Kidney (tissue), 14 donors: ENCODE results near the gene SLC9A4. TPM values are rescaled to one million over a fixed set of nuclear protein-coding genes. Genes with fewer than 3 reads are reported as not detected.

Experiments used
- DNase-seq, 5 donors: peaks; one replicate each; pipeline ENCODE4 v3.0.0-alpha.2; 2013 to 2020
- FAIRE-seq: peaks from 2 replicates; lab custom pipeline; 2012; peaks lifted over from hg19 to GRCh38; lab: Jason Lieb, UNC
- H3K27ac ChIP-seq, 2 donors: one replicate each; pipeline ENCODE4 v1.7.0; 2013; ENCODE audit warnings: low read depth in 2 of 2, low read length in 2 of 2, inconsistent platforms in 1 of 2
- H3K27me3 ChIP-seq: one replicate; pipeline ENCODE4 v1.7.1; 2013; ENCODE audit warnings: low read length, inconsistent platforms; ENCODE audit not compliant: control insufficient read depth, insufficient read depth
- H3K36me3 ChIP-seq, 3 donors: one replicate each; pipeline versions ENCODE4 v1.7.0 to v1.7.1; 2013; ENCODE audit warnings: low read length in 3 of 3, control low read depth in 1 of 3, inconsistent platforms in 1 of 3; ENCODE audit not compliant: insufficient read depth in 3 of 3, control insufficient read depth in 2 of 3
- H3K4me1 ChIP-seq, 3 donors: one replicate each; pipeline versions ENCODE4 v1.7.0 to v1.7.1; 2013; ENCODE audit warnings: low read length in 3 of 3, inconsistent platforms in 1 of 3, low read depth in 1 of 3; ENCODE audit not compliant: control insufficient read depth in 2 of 3, insufficient read depth in 2 of 3
- H3K4me3 ChIP-seq, 3 donors: one replicate each; pipeline versions ENCODE4 v1.7.0 to v1.8.1; 2013; ENCODE audit warnings: low read length in 3 of 3, control low read depth in 1 of 3, inconsistent platforms in 1 of 3
- H3K9ac ChIP-seq, 3 donors: one replicate each; pipeline versions ENCODE4 v1.7.0 to v1.7.1; 2013; ENCODE audit warnings: low read length in 3 of 3, control low read depth in 1 of 3, inconsistent platforms in 1 of 3
- H3K9me3 ChIP-seq, 3 donors: one replicate each; pipeline versions ENCODE4 v1.7.0 to v1.7.1; 2013; ENCODE audit warnings: low read length in 3 of 3, control low read depth in 1 of 3, inconsistent platforms in 1 of 3; ENCODE audit not compliant: control insufficient read depth in 2 of 3, insufficient read depth in 1 of 3
- CTCF ChIP-seq: IDR thresholded peaks from 3 replicates; pipeline ENCODE4 v1.5.1; 2012; ENCODE audit warnings: mild to moderate bottlenecking, moderate library complexity, borderline replicate concordance; ENCODE audit not compliant: insufficient read depth; ENCODE audit errors: extremely low read depth
- intact Hi-C: fragments of 100-400 bp; cut with DNase I; formaldehyde crosslinking; loops from one replicate; pipeline ENCODE4 v1.11.1; 2022
- polyA plus RNA-seq: library from polyadenylated mRNA; stranded (reverse); fragments of 350-450 nt; fragmentation: Illumina TruSeq; extraction: RNeasy Lipid Tissue Mini Kit (QIAGEN cat#74804); gene quantifications from one replicate; pipeline ENCODE4 v1.2.3, GENCODE V29; 2014; ENCODE audit warnings: low read depth, low replicate concordance; ENCODE audit not compliant: insufficient read depth
- total RNA-seq: library from RNA; stranded (reverse); fragmentation: NEBNext Ultra II Directional; extraction: Animal tissue kit (Norgen Biotek cat#: 25700); gene quantifications from one replicate; pipeline ENCODE4 v1.2.1, GENCODE V29; 2021
- donor health status: control.
- donor health status: control.
- donor health status: control.
- donor health status: control.
- donor health status: control.
- donor health status: DM: yes; HTN: yes; CAD: no.
- donor health status: Normal renal cell carcinoma (clear cell type).

The SLC9A4 gene
- total and polyA plus RNA-seq, 2 donors from 2014 or later, result 2.8 to 10.3 TPM

GRCh38 chr2:102446936-102447335 is 26.1 kb upstream of the SLC9A4 start:
- H3K27ac ChIP-seq, result no peak overlapping the region
- no peak overlapping the region for H3K4me3 ChIP-seq
- no peaks in the 10 kb centered on the region for H3K27me3 ChIP-seq
- TF ChIP-seq CTCF, result no peak
- no peak for FAIRE-seq
- no peaks in the 10 kb centered on the region for H3K9me3 ChIP-seq
- H3K36me3 ChIP-seq, result no peaks in the 10 kb centered on the region
- H3K4me1 ChIP-seq, result no peaks in the 10 kb centered on the region
- H3K9ac ChIP-seq, result no peak overlapping the region
- intact Hi-C loops, result no loop called here
- DNase-seq, result no peak

GRCh38 chr2:102449370-102449974 is 23.6 kb upstream of the SLC9A4 start:
- Histone ChIP-seq H3K4me3 (no peak overlapping the region), H3K27ac (no peak overlapping the region), H3K27me3 (no peaks in the 10 kb centered on the region), H3K9ac (no peak overlapping the region), H3K36me3 (no peaks in the 10 kb centered on the region), H3K9me3 (no peaks in the 10 kb centered on the region), H3K4me1 (no peaks in the 10 kb centered on the region)
- FAIRE-seq, result peak; percentile 70
- intact Hi-C loops, result no loop called here
- peak in 4 of 5 donors; percentile 38 to 58 (median 46) for DNase-seq
- peak; percentile 66 for TF ChIP-seq CTCF

- Histone ChIP-seq H3K9me3 (peaks cover 0 to 7% (median 2%) of the 10 kb centered on the region in 3 donors), H3K4me1 (no peaks in the 10 kb centered on the region), H3K4me3 (no peak overlapping the region), H3K27me3 (no peaks in the 10 kb centered on the region), H3K9ac (no peak overlapping the region), H3K36me3 (no peaks in the 10 kb centered on the region), H3K27ac (no peak overlapping the region)
- TF ChIP-seq CTCF, result no peak
- FAIRE-seq (no peak), DNase-seq (no peak)
- intact Hi-C loops, result no loop called here
These were observed 21.1 kb upstream of the SLC9A4 start for GRCh38 chr2:102451968-102452367.

GRCh38 chr2:102453501-102453900 is 19.5 kb upstream of the SLC9A4 start:
- Histone ChIP-seq H3K27me3 (no peaks in the 10 kb centered on the region), H3K9me3 (peaks cover 0 to 7% (median 2%) of the 10 kb centered on the region in 3 donors), H3K4me1 (no peaks in the 10 kb centered on the region), H3K27ac (no peak overlapping the region), H3K4me3 (no peak overlapping the region), H3K36me3 (no peaks in the 10 kb centered on the region), H3K9ac (no peak overlapping the region)
- DNase-seq (no peak), FAIRE-seq (no peak)
- no peak for TF ChIP-seq CTCF
- intact Hi-C loops, result no loop called here
